ENCODE measurements around the gene DHX29. TPM values are rescaled to one million over a fixed set of nuclear protein-coding genes. Genes with fewer than 3 reads are reported as not detected.

The DHX29 gene
- total and polyA plus RNA-seq, 2 donors (not counting 1 experiment from before 2014, with no cell fraction given), result 3.9 to 18.1 TPM

GRCh38 chr5:55222092-55222984 is 85.2 kb downstream of the DHX29 start:
- peaks cover 80% of the 10 kb centered on the region for H3K27me3 Mint-ChIP-seq
- Histone ChIP-seq H3K79me2 (ENCODE audit: control insufficient read depth, insufficient read depth, low read length) (no peaks in the 10 kb centered on the region), H3K9ac (ENCODE audit: low read length) (peak overlapping the region; percentile 47), H3K4me1 (ENCODE audit: control insufficient read depth in 2 of 2, insufficient read depth in 2 of 2, low read length in 2 of 2) (peaks cover 40 to 52% of the 10 kb centered on the region in 2 donors), H3K27me3 (replicated peaks in 1 of 4; ENCODE audit: control extremely low read depth in 1 of 4, control insufficient read depth in 3 of 4, insufficient read depth in 4 of 4, low read length in 3 of 4) (peaks cover 0 to 83% (median 67%) of the 10 kb centered on the region in 4 experiments), H3K4me2 (replicated peaks; ENCODE audit: low read depth, low read length, poor library complexity, severe bottlenecking) (peak overlapping the region; percentile 69), H3K4me3 (ENCODE audit: control extremely low read depth in 1 of 5, extremely low read depth in 1 of 5, insufficient read depth in 1 of 5, low read depth in 2 of 5, low read length in 4 of 5) (peak overlapping the region in 1 of 5 experiments; percentile 35), H3K27ac (ENCODE audit: low read length in 2 of 2) (no peak overlapping the region), H2AFZ (ENCODE audit: insufficient read depth, low read depth, low read length, poor library complexity, severe bottlenecking) (no peak overlapping the region), H3K36me3 (replicated peaks in 1 of 2; ENCODE audit: control extremely low read depth in 1 of 2, control insufficient read depth in 1 of 2, extremely low read depth in 1 of 2, insufficient read depth in 2 of 2, low read length in 1 of 2) (no peaks in the 10 kb centered on the region), H4K20me1 (ENCODE audit: control insufficient read depth, insufficient read depth, low read length, poor library complexity, severe bottlenecking) (no peaks in the 10 kb centered on the region), H3K9me3 (ENCODE audit: control extremely low read depth in 1 of 3, control insufficient read depth in 2 of 3, insufficient read depth in 1 of 3, low read length in 2 of 3) (peaks cover 0 to 36% (median 0%) of the 10 kb centered on the region in 3 donors)
- peaks cover 35% of the 10 kb centered on the region for H3K4me1 Mint-ChIP-seq
- DNase-seq (peak; percentile 38), ATAC-seq (ENCODE audit: low read depth) (no peak)
- intact Hi-C loops (cut with micrococcal nuclease), result no loop called here
- peak overlapping the region; percentile 74 for H3K4me3 Mint-ChIP-seq
- H3K9me3 Mint-ChIP-seq (ENCODE audit: insufficient read depth), result no peaks in the 10 kb centered on the region
- CTCF ChIA-PET, result interaction anchor here (1.5 to 1.8 kb wide), 2 partner anchors 9 to 10 kb away, joined by 4 read pairs; no protein-coding TSS in a partner anchor
- no peak overlapping the region for H3K27ac Mint-ChIP-seq
- TF ChIP-seq EZH2 (IDR thresholded peaks at IDR 0.05; ENCODE audit: borderline replicate concordance, insufficient read depth, low read depth, low read length, poor library complexity, severe bottlenecking) (no peak), CTCF (IDR thresholded peaks at IDR 0.05) (no peak)
- POLR2A ChIA-PET, result no interaction called here
- WGBS (ENCODE audit: insufficient coverage), result 25% methylated on average over 22 of the region's 30 CpGs
